ENCODE data around the gene FAM135A. TPM values are rescaled to one million over a fixed set of nuclear protein-coding genes. Genes with fewer than 3 reads are reported as not detected.

FAM135A gene
- total and polyA plus RNA-seq, 2 of the 13 experiments (the other 11 are each of a cell fraction or from before 2014, with no cell fraction given) = 26.9 to 31.5 TPM

DNA sequence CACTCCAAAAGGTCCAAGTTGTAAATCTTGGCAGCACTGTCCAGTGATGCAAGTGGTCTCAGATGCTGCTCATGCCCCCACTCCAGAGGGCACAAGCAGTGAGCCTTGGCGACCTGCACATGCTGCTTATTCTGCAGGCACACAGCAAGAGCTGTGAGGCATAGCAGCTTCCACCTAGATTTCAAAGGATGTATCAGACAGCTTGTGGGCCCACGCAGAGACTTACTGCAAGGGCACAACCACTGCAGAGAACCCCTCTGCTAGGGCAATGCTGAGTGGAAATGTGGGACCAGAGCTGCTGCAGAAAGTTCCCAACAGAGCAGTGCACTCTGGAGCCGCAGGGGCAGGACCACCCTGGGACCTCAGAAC lies 179.8 kb downstream of the FAM135A start (continued):
- no peak for TF ChIP-seq ZNF460 (CRISPR knock-in tag; IDR thresholded peaks at IDR 0.05; ENCODE audit: borderline replicate concordance)
- no peak for TF ChIP-seq ZFP37 (CRISPR knock-in tag; IDR thresholded peaks at IDR 0.05; ENCODE audit: borderline replicate concordance)
- TF ChIP-seq, protein P1, sequence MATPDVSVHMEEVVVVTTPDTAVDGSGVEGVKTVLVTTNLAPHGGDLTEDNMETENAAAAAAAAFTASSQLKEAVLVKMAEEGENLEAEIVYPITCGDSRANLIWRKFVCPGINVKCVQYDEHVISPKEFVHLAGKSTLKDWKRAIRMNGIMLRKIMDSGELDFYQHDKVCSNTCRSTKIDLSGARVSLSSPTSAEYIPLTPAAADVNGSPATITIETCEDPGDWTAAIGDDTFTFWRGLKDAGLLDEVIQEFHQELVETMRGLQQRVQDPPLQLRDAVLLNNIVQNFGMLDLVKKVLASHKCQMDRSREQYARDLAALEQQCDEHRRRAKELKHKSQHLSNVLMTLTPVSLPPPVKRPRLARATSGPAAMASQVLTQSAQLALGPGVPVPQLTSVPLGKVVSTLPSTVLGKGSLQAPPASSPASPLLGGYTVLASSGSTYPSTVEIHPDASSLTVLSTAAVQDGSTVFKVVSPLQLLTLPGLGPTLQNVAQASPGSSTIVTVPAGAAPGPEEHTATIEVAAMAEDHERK (CRISPR knock-in tag; IDR thresholded peaks at IDR 0.05; ENCODE audit: low read depth) = no peak
- TF ChIP-seq ZNF704 (CRISPR knock-in tag; IDR thresholded peaks at IDR 0.05; ENCODE audit: borderline replicate concordance) = no peak

GRCh38 chr6:70599187-70599586 lies 185.9 kb downstream of the FAM135A start:
- no TSS peak for BruUV-seq (replicated peaks)
- Histone ChIP-seq H3K4me2 (ENCODE audit: low read depth, low read length) (no peak overlapping the region), H3K4me1 (ENCODE audit: insufficient read depth, low read length) (no peaks in the 10 kb centered on the region), H4K20me1 (ENCODE audit: insufficient read depth, low read length) (no peaks in the 10 kb centered on the region), H2AFZ (ENCODE audit: low read length) (no peak overlapping the region), H3K9ac (ENCODE audit: insufficient read depth, low read depth, low read length) (no peak overlapping the region), H3K4me3 (replicated peaks in 1 of 3; ENCODE audit: insufficient read depth in 1 of 3, low read depth in 2 of 3, low read length in 3 of 3) (no peak overlapping the region), H3K36me3 (replicated peaks in 1 of 2; ENCODE audit: control insufficient read depth in 1 of 2, insufficient read depth in 2 of 2, low read length in 2 of 2) (no peaks in the 10 kb centered on the region), H3K27ac (ENCODE audit: extremely low read length, insufficient read depth, low read length) (no peak overlapping the region), H3K9me3 (ENCODE audit: low read length) (no peaks in the 10 kb centered on the region), H3K27me3 (ENCODE audit: control insufficient read depth in 1 of 2, insufficient read depth in 2 of 2, low read length in 2 of 2) (no peaks in the 10 kb centered on the region; a peak in 1 of 5 replicates), H3K79me2 (ENCODE audit: insufficient read depth, low read length) (no peaks in the 10 kb centered on the region)
- WGBS (ENCODE audit: low lambda C conversion rate) = 45% methylated on average over 4 of the region's 4 CpGs
- no peak for FAIRE-seq
- no peak for ATAC-seq
- ChIA-PET CTCF (ENCODE audit: low intra/inter-chr PET ratio, low total read pairs) (no interaction called here), POLR2A (no interaction called here)
- TF ChIP-seq MEIS2 (CRISPR knock-in tag; IDR thresholded peaks at IDR 0.05) (no peak), ZBTB33 (CRISPR knock-in tag; IDR thresholded peaks at IDR 0.05) (no peak), ZSCAN9 (CRISPR knock-in tag; IDR thresholded peaks at IDR 0.05; ENCODE audit: borderline replicate concordance) (no peak), MXD4 (CRISPR knock-in tag; IDR thresholded peaks at IDR 0.05) (no peak), ZNF780A (CRISPR knock-in tag; IDR thresholded peaks at IDR 0.05) (no peak)
- DNase-seq (ENCODE audit: low spot score) = no peak
- in situ Hi-C loops (cut with HindIII; ENCODE audit: extremely low pct_ligation_motif_present, low pct_unique_long_range_greater_than_20kb) (no loop called here), intact Hi-C loops (cut with micrococcal nuclease; ENCODE audit: unreplicated experiment) (no loop called here)
